Neural cell (in vitro differentiated cells): ENCODE results near the gene SPAM1. TPM values are rescaled to one million over a fixed set of nuclear protein-coding genes. Genes with fewer than 3 reads are reported as not detected.

Source experiments
- H2AFZ ChIP-seq: fragments of 200-600, 300-800 bp; sonication (generic), shearing (Covaris generic); 2 replicates; pipeline ENCODE4 v1.6.0; 2014; ENCODE audit warnings: low read depth, mild to moderate bottlenecking, antibody characterized with exemption, low read length, moderate library complexity
- H3F3A ChIP-seq: fragments of 200-600 bp; shearing (Covaris generic); 2 replicates; pipeline ENCODE4 v1.6.1; 2016; ENCODE audit warnings: mild to moderate bottlenecking, moderate library complexity, mixed read lengths, antibody characterized with exemption, low read length; ENCODE audit not compliant: insufficient read depth, poor library complexity, severe bottlenecking
- H3K27ac ChIP-seq: fragments of 200-600, 300-800 bp; sonication (generic), shearing (Covaris generic); 2 replicates; pipeline ENCODE4 v1.5.1; 2014; ENCODE audit warnings: mild to moderate bottlenecking, low read length, moderate library complexity
- H3K27me3 ChIP-seq: fragments of 300-800, 200-600 bp; sonication (generic), shearing (Covaris generic); 2 replicates; pipeline ENCODE4 v1.6.0; 2014; ENCODE audit warnings: mild to moderate bottlenecking, low read depth, low read length, moderate library complexity; ENCODE audit not compliant: insufficient read depth
- H3K36me3 ChIP-seq: fragments of 300-800, 200-600 bp; sonication (generic), shearing (Covaris generic); 2 replicates; pipeline ENCODE4 v1.5.1; 2014; ENCODE audit warnings: mild to moderate bottlenecking, antibody characterized with exemption, low read length, moderate library complexity; ENCODE audit not compliant: insufficient read depth
- H3K4me2 ChIP-seq: fragments of 300-800, 200-600 bp; sonication (generic), shearing (Covaris generic); 2 replicates; pipeline ENCODE4 v1.6.0; 2014; ENCODE audit warnings: mild to moderate bottlenecking, low read length
- H3K4me3 ChIP-seq: fragments of 300-800, 200-600 bp; sonication (generic), shearing (Covaris generic); 2 replicates; pipeline ENCODE4 v1.5.1; 2014; ENCODE audit warnings: mild to moderate bottlenecking, low read length, moderate library complexity
- H3K79me2 ChIP-seq: fragments of 200-600 bp; shearing (Covaris generic); replicated peaks from 2 replicates; pipeline ENCODE4 v1.6.0; 2014; ENCODE audit warnings: mild to moderate bottlenecking, low read length, moderate library complexity; ENCODE audit not compliant: insufficient read depth
- H3K9ac ChIP-seq: fragments of 300-800, 200-600 bp; sonication (generic), shearing (Covaris generic); 2 replicates; pipeline ENCODE4 v1.6.1; 2016; ENCODE audit warnings: mild to moderate bottlenecking, low read length, mixed read lengths
- H3K9me2 ChIP-seq: fragments of 200-600 bp; shearing (Covaris generic); 2 replicates; pipeline ENCODE4 v1.6.1; 2016; ENCODE audit warnings: mild to moderate bottlenecking, low read length, mixed read lengths; ENCODE audit not compliant: insufficient read depth
- H3K9me3 ChIP-seq: fragments of 200-600, 300-800 bp; sonication (generic), shearing (Covaris generic); 2 replicates; pipeline ENCODE4 v1.6.1; 2016; ENCODE audit warnings: mild to moderate bottlenecking, mixed run types, low read length, moderate library complexity, mixed read lengths
- H4K20me1 ChIP-seq: fragments of 200-600 bp; shearing (Covaris generic); 2 replicates; pipeline ENCODE4 v1.6.1; 2016; ENCODE audit warnings: mild to moderate bottlenecking, mixed run types; ENCODE audit not compliant: insufficient read depth
- CTCF ChIP-seq: fragments of 450-650 bp; IDR thresholded peaks from 2 replicates; pipeline ENCODE4 v1.5.1; 2014; ENCODE audit warnings: antibody characterized with exemption, mild to moderate bottlenecking, moderate library complexity; ENCODE audit not compliant: poor library complexity, severe bottlenecking
- EP300 ChIP-seq: fragments of 450-650 bp; conservative IDR thresholded peaks from 2 replicates; pipeline ENCODE4 v1.6.1; 2014; ENCODE audit warnings: antibody characterized with exemption, mild to moderate bottlenecking, moderate library complexity; ENCODE audit not compliant: poor library complexity, severe bottlenecking
- EZH2 ChIP-seq: fragments of 200-600, 300-800 bp; shearing (Covaris generic), sonication (generic); IDR thresholded peaks from 2 replicates; pipeline ENCODE4 v1.6.1; 2014; ENCODE audit warnings: antibody characterized with exemption, low read length, borderline replicate concordance, mild to moderate bottlenecking; ENCODE audit not compliant: insufficient read depth, poor library complexity, severe bottlenecking
- MXI1 ChIP-seq: fragments of 450-650 bp; conservative IDR thresholded peaks from 2 replicates; pipeline ENCODE4 v1.6.1; 2014; ENCODE audit warnings: antibody characterized with exemption, mild to moderate bottlenecking; ENCODE audit not compliant: poor library complexity, severe bottlenecking
- POLR2AphosphoS5 ChIP-seq: IDR thresholded peaks from 2 replicates; pipeline ENCODE4 v1.6.1; 2012
- RAD21 ChIP-seq: fragments of 450-650 bp; conservative IDR thresholded peaks from 2 replicates; pipeline ENCODE4 v1.6.1; 2014; ENCODE audit warnings: antibody characterized with exemption, mild to moderate bottlenecking, moderate library complexity
- REST ChIP-seq: IDR thresholded peaks from 2 replicates; pipeline ENCODE4 v1.6.1; 2012; ENCODE audit warnings: borderline replicate concordance
- SMC3 ChIP-seq: fragments of 450-650 bp; conservative IDR thresholded peaks from 2 replicates; pipeline ENCODE4 v1.6.1; 2014; ENCODE audit warnings: antibody characterized with exemption, mild to moderate bottlenecking, moderate library complexity; ENCODE audit not compliant: poor library complexity
- TAF1 ChIP-seq: IDR thresholded peaks from 2 replicates; pipeline ENCODE4 v1.6.1; 2012; ENCODE audit warnings: low read depth
- polyA plus RNA-seq: library from polyadenylated mRNA; depleted of rRNA; stranded (reverse); fragments of >200 nt; gene quantifications from 2 replicates; pipeline ENCODE4 v1.2.3, GENCODE V29; 2014

Gene SPAM1
- polyA plus RNA-seq, 1 donor from 2014 or later: not detected

GRCh38 chr7:123916240-123916724 is 8.8 kb upstream of the SPAM1 start:
- no peaks in the 10 kb centered on the region for H3K9me2 ChIP-seq
- H3K36me3 ChIP-seq: no peaks in the 10 kb centered on the region
- H3K27ac ChIP-seq: no peak overlapping the region
- no peak overlapping the region for H3K4me3 ChIP-seq
- H3F3A ChIP-seq: no peaks in the 10 kb centered on the region
- H3K4me2 ChIP-seq: no peak overlapping the region
- H3K27me3 ChIP-seq: no peaks in the 10 kb centered on the region
- H4K20me1 ChIP-seq: no peaks in the 10 kb centered on the region
- no peak for TF ChIP-seq MXI1
- no peak for TF ChIP-seq RAD21
- TF ChIP-seq EZH2: no peak
- no peak for TF ChIP-seq EP300
- TF ChIP-seq REST: no peak
- TF ChIP-seq CTCF: peak; percentile 33
- no peak for TF ChIP-seq TAF1
- no peak for TF ChIP-seq SMC3
- H3K9ac ChIP-seq: no peak overlapping the region
- H3K9me3 ChIP-seq: no peaks in the 10 kb centered on the region
- H2AFZ ChIP-seq: no peak overlapping the region
- no peaks in the 10 kb centered on the region for H3K79me2 ChIP-seq

- H3F3A ChIP-seq: no peaks in the 10 kb centered on the region
These were observed 7.2 kb upstream of the SPAM1 start for GRCh38 chr7:123917878-123918277.

More at GRCh38 chr7:123917878-123918277, 7.2 kb upstream of the SPAM1 start:
- Histone ChIP-seq H3K27me3 (no peaks in the 10 kb centered on the region), H3K27ac (no peak overlapping the region), H3K9ac (no peak overlapping the region), H3K36me3 (no peaks in the 10 kb centered on the region), H3K9me3 (no peaks in the 10 kb centered on the region), H3K79me2 (no peaks in the 10 kb centered on the region), H3K4me3 (no peak overlapping the region), H3K9me2 (no peaks in the 10 kb centered on the region), H4K20me1 (no peaks in the 10 kb centered on the region), H2AFZ (no peak overlapping the region), H3K4me2 (no peak overlapping the region)
- TF ChIP-seq RAD21 (no peak), POLR2AphosphoS5 (no peak), TAF1 (no peak), EP300 (no peak), CTCF (no peak), MXI1 (no peak), SMC3 (no peak), REST (no peak), EZH2 (no peak)
